B cell (primary cell): ENCODE results near the gene ERCC1. TPM values are rescaled to one million over a fixed set of nuclear protein-coding genes. Genes with fewer than 3 reads are reported as not detected.

Experiments used
- ATAC-seq: fragments of 200-7000 bp; cut with Tn5 transposase; one replicate; pipeline ENCODE4 v1.10.0; 2021; ENCODE audit warnings: low read depth, mild to moderate bottlenecking, moderate number of reproducible peaks, moderate library complexity
- CTCF ChIA-PET: fragments of 350-600 bp; sonication (Branson Sonifier 250); formaldehyde crosslinking; loops from one replicate; lab custom pipeline; 2021; ENCODE audit warnings: antibody characterized with exemption, inconsistent platforms; lab: Charles Lee
- POLR2A ChIA-PET: fragments of 350-600 bp; sonication (Branson Sonifier 250); formaldehyde crosslinking; loops from one replicate; lab custom pipeline; 2021; ENCODE audit warnings: antibody characterized with exemption; lab: Charles Lee
- DNase-seq: peaks from one replicate; pipeline ENCODE4 v3.0.0; 2013
- H2AFZ ChIP-seq: 2 replicates; pipeline ENCODE4 v1.6.1; 2012; ENCODE audit warnings: mild to moderate bottlenecking, low read depth, low read length; ENCODE audit not compliant: insufficient read depth, poor library complexity, severe bottlenecking
- H3K27ac ChIP-seq, 2 donors: 1 replicate in 1 of 2; 2 replicates in 1 of 2; pipeline ENCODE4 v1.5.1; 2012 to 2013; ENCODE audit warnings: low read length in 2 of 2, mild to moderate bottlenecking in 2 of 2, moderate library complexity in 1 of 2
- H3K27me3 ChIP-seq, 4 experiments: fragments of 200-600 bp in 1 of 4; sonication (generic) in 1 of 4; replicated peaks in 1 of 4; 1 replicate in 2 of 4; 2 replicates in 2 of 4; pipeline versions ENCODE4 v1.6.1 to v1.7.0; 2013 to 2016; ENCODE audit warnings: low read length in 3 of 4, mild to moderate bottlenecking in 2 of 4, mixed read lengths in 1 of 4, moderate library complexity in 1 of 4; ENCODE audit not compliant: insufficient read depth in 4 of 4, control insufficient read depth in 3 of 4; ENCODE audit errors: control extremely low read depth in 1 of 4
- H3K36me3 ChIP-seq, 2 experiments: replicated peaks in 1 of 2; 1 replicate in 1 of 2; 2 replicates in 1 of 2; pipeline versions ENCODE4 v1.6.1 to v1.7.1; 2013; ENCODE audit warnings: low read length in 1 of 2; ENCODE audit not compliant: insufficient read depth in 2 of 2, control insufficient read depth in 1 of 2; ENCODE audit errors: control extremely low read depth in 1 of 2, extremely low read depth in 1 of 2
- H3K4me1 ChIP-seq, 2 donors: fragments of 200-600 bp in 1 of 2; sonication (generic) in 1 of 2; 1 replicate in 1 of 2; 2 replicates in 1 of 2; pipeline versions ENCODE4 v1.5.1 to v1.6.1; 2013 to 2017; ENCODE audit warnings: low read length in 2 of 2; ENCODE audit not compliant: control insufficient read depth in 2 of 2, insufficient read depth in 2 of 2
- H3K4me2 ChIP-seq: replicated peaks from 2 replicates; pipeline ENCODE3; 2012; ENCODE audit warnings: mild to moderate bottlenecking, low read depth, low read length; ENCODE audit not compliant: poor library complexity, severe bottlenecking
- H3K4me3 ChIP-seq, 5 experiments: fragments of 200-600 bp in 1 of 5; sonication (generic) in 1 of 5; 1 replicate in 3 of 5; 2 replicates in 2 of 5; pipeline versions ENCODE4 v1.5.1 to v1.7.0; 2011 to 2016; ENCODE audit warnings: low read length in 4 of 5, mild to moderate bottlenecking in 4 of 5, low read depth in 2 of 5, control low read depth in 1 of 5, moderate library complexity in 1 of 5; ENCODE audit not compliant: insufficient read depth in 1 of 5; ENCODE audit errors: control extremely low read depth in 1 of 5, extremely low read depth in 1 of 5
- H3K79me2 ChIP-seq: fragments of 200-600 bp; sonication (generic); one replicate; pipeline ENCODE4 v1.6.0; 2016; ENCODE audit warnings: low read length; ENCODE audit not compliant: control insufficient read depth, insufficient read depth
- H3K9ac ChIP-seq: fragments of 200-600 bp; sonication (generic); 2 replicates; pipeline ENCODE4 v1.6.1; 2017; ENCODE audit warnings: mild to moderate bottlenecking, low read length, moderate library complexity
- H3K9me3 ChIP-seq, 3 donors: one replicate each; pipeline versions ENCODE4 v1.6.1 to v1.7.1; 2013; ENCODE audit warnings: low read length in 2 of 3; ENCODE audit not compliant: control insufficient read depth in 2 of 3, insufficient read depth in 1 of 3; ENCODE audit errors: control extremely low read depth in 1 of 3
- H4K20me1 ChIP-seq: 2 replicates; pipeline ENCODE4 v1.6.0; 2012; ENCODE audit warnings: mild to moderate bottlenecking, low read length; ENCODE audit not compliant: insufficient read depth, control insufficient read depth, poor library complexity, severe bottlenecking
- H3K27ac Mint-ChIP-seq: one replicate; pipeline ENCODE4 v1.8.0; 2021; ENCODE audit warnings: mixed read lengths
- H3K27me3 Mint-ChIP-seq: one replicate; pipeline ENCODE4 v1.8.0; 2021; ENCODE audit warnings: mixed read lengths
- H3K4me1 Mint-ChIP-seq: one replicate; pipeline ENCODE4 v1.8.0; 2021; ENCODE audit warnings: mixed read lengths
- H3K4me3 Mint-ChIP-seq: one replicate; pipeline ENCODE4 v1.8.0; 2021; ENCODE audit warnings: mixed read lengths
- H3K9me3 Mint-ChIP-seq: one replicate; pipeline ENCODE4 v1.8.0; 2022; ENCODE audit warnings: mixed read lengths; ENCODE audit not compliant: insufficient read depth
- EZH2 ChIP-seq: IDR thresholded peaks from 2 replicates; pipeline ENCODE4 v1.6.1; 2012; ENCODE audit warnings: borderline replicate concordance, low read depth, mild to moderate bottlenecking, moderate library complexity, low read length; ENCODE audit not compliant: insufficient read depth, poor library complexity, severe bottlenecking
- WGBS: methylation state at CpG from one replicate; pipeline ENCODE4 v1.1.5; 2013; ENCODE audit warnings: missing lambda C conversion rate; ENCODE audit not compliant: insufficient coverage; 5-methylcytosine and 5-hydroxymethylcytosine counted together
- intact Hi-C: fragments of 100-400 bp; cut with micrococcal nuclease; formaldehyde crosslinking; loops from one replicate; pipeline ENCODE4 v1.10.0; 2022
- polyA plus RNA-seq: library from polyadenylated mRNA; depleted of rRNA; stranded (reverse); fragments of >200 nt; gene quantifications from 2 replicates; pipeline ENCODE4 v1.2.3, GENCODE V29; 2012
- total RNA-seq, 2 donors: library from RNA; stranded (reverse); fragments of 120-200 nt in 1 of 2; gene quantifications; 1 replicate in 1 of 2; 2 replicates in 1 of 2; pipeline versions ENCODE4 v1.2.3 to v1.2.4, GENCODE V29; 2013 to 2022
- TF ChIP-seq, protein P1 (sequence below): fragments of 200-600 bp; IDR thresholded peaks from one replicate; pipeline ENCODE4 v1.8.0; 2022; ENCODE audit warnings: antibody characterized with exemption, mild to moderate bottlenecking

ERCC1 gene
- total and polyA plus RNA-seq, 2 donors (not counting 1 experiment from before 2014, with no cell fraction given), result 75.7 to 81.9 TPM

DNA sequence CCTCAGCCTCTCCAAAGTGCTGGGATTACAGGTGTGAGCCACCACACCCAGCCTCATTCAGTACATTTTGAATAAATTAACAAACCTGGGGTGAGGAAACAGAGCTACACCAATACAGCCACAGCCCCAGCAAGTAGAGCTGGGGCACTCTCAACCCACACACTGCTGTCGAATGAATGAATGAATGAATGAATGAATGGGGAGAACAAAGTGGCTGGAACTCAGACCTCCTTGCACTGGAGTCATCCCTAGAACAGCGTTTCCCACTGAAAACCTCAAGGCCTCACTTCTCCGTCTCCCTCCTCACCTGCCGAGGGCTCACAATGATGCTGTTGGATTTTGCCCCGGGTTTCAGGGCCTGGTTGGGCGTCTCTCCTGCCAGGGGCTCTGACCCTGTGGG lies 2.8 kb downstream of the ERCC1 start:
- peak overlapping the region; percentile 67 for H3K27ac Mint-ChIP-seq
- Histone ChIP-seq H3K4me2 (no peak overlapping the region), H3K9ac (no peak overlapping the region), H3K27ac (no peak overlapping the region), H3K79me2 (peaks cover 29% of the 10 kb centered on the region), H3K27me3 (no peaks in the 10 kb centered on the region), H3K4me3 (no peak overlapping the region), H4K20me1 (peaks cover 5% of the 10 kb centered on the region), H3K36me3 (peaks cover 0 to 24% of the 10 kb centered on the region in 2 experiments), H3K4me1 (peaks cover 29 to 52% of the 10 kb centered on the region in 2 donors), H2AFZ (no peak overlapping the region), H3K9me3 (no peaks in the 10 kb centered on the region)
- peak overlapping the region; percentile 59 for H3K4me3 Mint-ChIP-seq
- 96% methylated on average over 6 of the region's 6 CpGs for WGBS
- peaks cover 52% of the 10 kb centered on the region for H3K4me1 Mint-ChIP-seq
- H3K27me3 Mint-ChIP-seq, result no peaks in the 10 kb centered on the region
- TF ChIP-seq, protein P1, sequence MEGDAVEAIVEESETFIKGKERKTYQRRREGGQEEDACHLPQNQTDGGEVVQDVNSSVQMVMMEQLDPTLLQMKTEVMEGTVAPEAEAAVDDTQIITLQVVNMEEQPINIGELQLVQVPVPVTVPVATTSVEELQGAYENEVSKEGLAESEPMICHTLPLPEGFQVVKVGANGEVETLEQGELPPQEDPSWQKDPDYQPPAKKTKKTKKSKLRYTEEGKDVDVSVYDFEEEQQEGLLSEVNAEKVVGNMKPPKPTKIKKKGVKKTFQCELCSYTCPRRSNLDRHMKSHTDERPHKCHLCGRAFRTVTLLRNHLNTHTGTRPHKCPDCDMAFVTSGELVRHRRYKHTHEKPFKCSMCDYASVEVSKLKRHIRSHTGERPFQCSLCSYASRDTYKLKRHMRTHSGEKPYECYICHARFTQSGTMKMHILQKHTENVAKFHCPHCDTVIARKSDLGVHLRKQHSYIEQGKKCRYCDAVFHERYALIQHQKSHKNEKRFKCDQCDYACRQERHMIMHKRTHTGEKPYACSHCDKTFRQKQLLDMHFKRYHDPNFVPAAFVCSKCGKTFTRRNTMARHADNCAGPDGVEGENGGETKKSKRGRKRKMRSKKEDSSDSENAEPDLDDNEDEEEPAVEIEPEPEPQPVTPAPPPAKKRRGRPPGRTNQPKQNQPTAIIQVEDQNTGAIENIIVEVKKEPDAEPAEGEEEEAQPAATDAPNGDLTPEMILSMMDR, result no peak
- no peak for TF ChIP-seq EZH2
- ATAC-seq (no peak), DNase-seq (peak; percentile 17)
- ChIA-PET CTCF (interaction anchor here (1.3 to 1.4 kb wide), 3 partner anchors 18 to 65 kb away, joined by 3 to 6 read pairs (median 3); no protein-coding TSS in a partner anchor), POLR2A (interaction anchor here (0.6 kb wide), 1 partner anchor 20 kb away, joined by 3 read pairs; no protein-coding TSS in a partner anchor)
- no peaks in the 10 kb centered on the region for H3K9me3 Mint-ChIP-seq
- intact Hi-C loops, result no loop called here

DNA sequence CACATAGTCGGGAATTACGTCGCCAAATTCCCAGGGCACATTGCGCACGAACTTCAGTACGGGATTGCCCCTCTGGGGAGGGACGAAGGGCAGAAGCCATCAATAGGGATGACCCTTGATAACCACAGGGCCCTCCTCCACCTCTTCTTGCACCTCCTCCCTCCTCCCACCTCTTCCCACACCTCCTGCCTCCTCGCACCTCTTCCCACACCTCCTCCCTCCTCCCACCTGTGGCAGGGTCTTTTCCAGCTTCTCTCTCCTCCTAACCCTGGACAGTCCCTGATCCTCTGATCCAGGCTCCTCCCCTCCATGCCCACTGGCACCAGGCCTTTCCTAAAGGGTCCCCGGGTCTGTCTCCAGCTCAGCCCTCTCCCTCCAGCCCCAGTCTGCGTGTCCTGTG lies 3.4 kb downstream of the ERCC1 start:
- Histone ChIP-seq H3K36me3 (peaks cover 0 to 28% of the 10 kb centered on the region in 2 experiments), H3K79me2 (peaks cover 29% of the 10 kb centered on the region), H3K27ac (no peak overlapping the region), H3K9ac (no peak overlapping the region), H3K27me3 (no peaks in the 10 kb centered on the region), H4K20me1 (peaks cover 5% of the 10 kb centered on the region), H3K4me3 (no peak overlapping the region), H3K4me2 (peak overlapping the region; percentile 74), H3K9me3 (no peaks in the 10 kb centered on the region), H3K4me1 (peaks cover 29 to 52% of the 10 kb centered on the region in 2 donors), H2AFZ (no peak overlapping the region)
- POLR2A ChIA-PET, result interaction anchor here (1.2 kb wide), 1 partner anchor 11 kb away, joined by 3 read pairs; no protein-coding TSS in a partner anchor
- Mint-ChIP-seq H3K4me1 (peaks cover 52% of the 10 kb centered on the region), H3K27me3 (no peaks in the 10 kb centered on the region), H3K27ac (peak overlapping the region; percentile 67), H3K9me3 (no peaks in the 10 kb centered on the region), H3K4me3 (peak overlapping the region; percentile 59)
- TF ChIP-seq, protein P1, result no peak
- TF ChIP-seq EZH2, result no peak
- intact Hi-C loops, result no loop called here
- CTCF ChIA-PET, result interaction anchor here (1.3 to 2.5 kb wide), 3 partner anchors 16 to 19 kb away, joined by 3 to 8 read pairs (median 6); partner anchors contain the start of gene PPP1R13L
- ATAC-seq (no peak), DNase-seq (no peak)
- 92% methylated on average over 8 of the region's 10 CpGs for WGBS
